NCI-H2196 (cell line): ENCODE data around the gene SCAANT1.

Source experiments
- DNase-seq: peaks from one replicate; lab custom pipeline; 2025; ENCODE audit not compliant: unreplicated experiment; lab: John Stamatoyannopoulos, UW

SCAANT1 gene

DNA sequence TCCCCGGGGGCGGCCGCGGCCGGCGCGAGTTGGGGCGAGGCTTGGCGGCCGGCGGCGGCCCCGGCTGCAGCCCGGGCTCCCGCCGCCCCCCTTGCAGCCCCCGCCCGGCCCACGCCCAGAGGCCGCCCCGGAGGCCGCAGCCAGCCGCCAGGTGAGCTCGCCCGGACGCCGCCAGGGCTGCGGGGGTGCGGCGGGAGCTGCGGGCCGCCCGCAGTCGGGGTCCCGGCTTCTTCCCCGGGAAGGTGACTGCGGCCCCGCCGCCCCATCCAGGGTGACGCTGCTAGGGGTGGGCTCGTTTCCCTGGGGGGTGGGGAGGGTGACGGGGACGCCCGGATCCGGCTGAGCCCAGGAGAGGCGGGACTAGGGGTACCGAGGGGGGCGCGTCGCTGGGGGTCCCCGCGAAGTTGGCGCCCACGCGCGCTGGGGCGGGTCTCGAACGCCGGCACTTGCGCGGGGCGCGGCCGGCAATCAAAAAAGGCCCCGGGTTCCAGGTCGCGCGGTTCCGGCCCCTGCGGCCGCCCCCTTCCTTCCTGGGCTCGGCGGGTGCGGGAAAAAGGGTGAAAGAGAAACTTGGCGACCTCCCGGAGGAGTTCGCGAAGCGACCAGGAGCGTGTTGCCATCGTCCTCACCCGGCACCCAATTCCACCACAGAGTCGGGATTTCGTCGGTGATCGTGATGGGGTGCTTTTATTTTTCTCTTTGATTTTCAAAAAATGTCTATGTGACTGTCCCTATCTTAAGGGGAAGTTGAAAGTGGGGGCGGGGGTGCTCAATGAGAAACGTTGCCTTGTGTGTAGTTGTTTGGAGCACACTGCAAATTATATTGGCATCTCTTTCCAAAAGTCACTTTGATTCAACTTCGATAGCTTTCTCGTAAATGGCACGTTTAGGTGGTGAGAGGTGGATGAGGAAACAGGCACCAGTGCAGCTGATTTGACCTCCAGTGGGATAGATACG is 47.9 kb downstream of the SCAANT1 start:
- peak; percentile 11 for DNase-seq

DNA sequence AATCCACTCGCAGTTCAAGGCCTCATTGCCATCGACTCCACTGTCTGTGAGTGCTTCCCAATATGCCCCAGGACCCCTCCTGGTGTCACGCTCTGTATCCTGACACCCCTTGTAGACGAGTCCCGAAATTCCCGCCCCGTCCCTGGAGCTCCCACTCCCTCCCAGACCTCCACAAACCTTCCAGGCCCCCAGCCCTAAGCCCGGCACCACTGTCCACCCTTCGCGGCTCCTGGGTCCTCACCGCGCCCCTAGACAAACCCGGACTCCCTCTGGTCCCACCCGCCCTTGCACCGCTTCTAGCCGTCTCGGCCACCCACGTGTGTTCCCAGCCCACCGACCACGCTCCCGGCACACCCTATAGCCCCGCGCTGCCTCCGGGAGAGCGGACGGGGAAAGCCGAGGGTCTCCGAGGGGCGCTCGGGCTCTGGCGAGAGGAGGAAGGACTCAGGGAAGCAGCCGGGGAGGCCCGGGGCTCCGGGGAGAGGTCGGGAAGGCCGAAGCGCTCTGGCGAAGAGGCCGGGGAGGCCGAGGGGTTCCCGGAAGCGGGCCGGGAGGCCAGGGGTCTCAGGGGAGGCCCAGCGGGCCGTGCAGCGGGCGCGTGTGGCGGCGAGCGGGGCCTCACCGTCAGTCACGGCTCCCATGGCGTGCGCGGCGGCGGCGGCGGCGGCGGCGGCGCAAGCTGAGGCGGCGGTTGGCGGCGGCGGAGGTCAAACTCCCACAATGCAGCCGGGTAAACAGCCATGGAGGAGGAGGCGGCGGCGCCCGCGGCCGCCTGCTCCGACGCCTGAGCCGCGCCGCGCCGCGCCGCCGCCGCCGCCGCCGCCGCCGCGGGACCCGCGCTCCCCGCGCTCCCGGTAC is 48.8 kb downstream of the SCAANT1 start, which contains the start of the genes ATXN7 and THOC7:
Gene ATXN7 (plus strand): TSS at position 718 of the 858 bp plus-strand sequence. CDS start 48,732 bp downstream, outside the sequence.
Gene THOC7 (minus strand): TSS at position 656 of the 858 bp plus-strand sequence. CDS start 15 bp downstream, at position 641.
- DNase-seq = peak; percentile 11

DNA sequence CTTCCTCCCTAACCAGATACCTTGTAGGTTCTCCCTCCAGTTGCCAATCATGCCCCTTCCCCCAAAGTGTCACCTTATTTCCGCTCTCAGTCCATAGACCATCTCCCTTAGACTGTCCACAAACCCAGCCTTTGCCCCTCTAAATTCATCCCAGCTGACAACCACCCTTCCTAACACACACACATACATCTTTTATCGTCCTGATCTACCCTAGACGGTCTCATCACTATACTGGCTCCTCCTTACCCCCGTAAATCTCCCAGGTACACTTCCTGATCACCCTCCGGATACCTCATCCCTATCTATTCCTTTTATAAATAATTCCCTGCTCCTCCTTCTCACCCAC is 49.4 kb downstream of the SCAANT1 start:
- no peak for DNase-seq
